ENCODE measurements around the gene TTI1.

DNA sequence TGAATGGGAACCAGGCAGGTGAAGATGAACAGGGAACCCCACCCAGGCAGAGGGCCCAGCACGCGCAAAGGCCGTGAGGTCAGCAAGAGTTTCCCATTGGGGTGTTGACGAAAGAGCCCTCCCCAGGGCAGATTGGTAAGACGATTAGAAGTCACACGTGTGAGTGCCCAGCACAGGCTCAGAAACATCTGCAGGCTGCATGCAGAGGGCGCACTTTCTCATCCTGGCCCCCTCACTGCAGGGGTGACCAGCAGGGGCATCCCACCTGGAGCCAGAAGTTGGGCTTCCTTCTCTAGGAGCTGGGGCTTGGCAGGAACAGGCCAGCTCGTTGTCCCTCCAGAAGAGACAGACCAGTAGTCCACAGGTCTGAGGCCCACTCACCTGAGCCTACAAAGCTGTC lies 91.9 kb downstream of the TTI1 start:
- TF ChIP-seq, protein P1, sequence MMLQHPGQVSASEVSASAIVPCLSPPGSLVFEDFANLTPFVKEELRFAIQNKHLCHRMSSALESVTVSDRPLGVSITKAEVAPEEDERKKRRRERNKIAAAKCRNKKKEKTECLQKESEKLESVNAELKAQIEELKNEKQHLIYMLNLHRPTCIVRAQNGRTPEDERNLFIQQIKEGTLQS (IDR thresholded peaks at IDR 0.05), result no peak
- TF ChIP-seq EZH2 (IDR thresholded peaks at IDR 0.05) (no peak), RAD21 (IDR thresholded peaks at IDR 0.05; ENCODE audit: low read depth) (peak; percentile 31; the same call in 1 of the 2 replicates), POLR2A (IDR thresholded peaks at IDR 0.05; ENCODE audit: borderline replicate concordance, extremely low read depth, insufficient read depth, insufficient read length) (no peak), ELF1 (IDR thresholded peaks at IDR 0.05; ENCODE audit: borderline replicate concordance, low read depth) (no peak), JUND (IDR thresholded peaks at IDR 0.05) (no peak)
- TF ChIP-seq, protein P2, sequence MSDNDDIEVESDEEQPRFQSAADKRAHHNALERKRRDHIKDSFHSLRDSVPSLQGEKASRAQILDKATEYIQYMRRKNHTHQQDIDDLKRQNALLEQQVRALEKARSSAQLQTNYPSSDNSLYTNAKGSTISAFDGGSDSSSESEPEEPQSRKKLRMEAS (IDR thresholded peaks at IDR 0.05), result no peak
- TF ChIP-seq, protein P3, sequence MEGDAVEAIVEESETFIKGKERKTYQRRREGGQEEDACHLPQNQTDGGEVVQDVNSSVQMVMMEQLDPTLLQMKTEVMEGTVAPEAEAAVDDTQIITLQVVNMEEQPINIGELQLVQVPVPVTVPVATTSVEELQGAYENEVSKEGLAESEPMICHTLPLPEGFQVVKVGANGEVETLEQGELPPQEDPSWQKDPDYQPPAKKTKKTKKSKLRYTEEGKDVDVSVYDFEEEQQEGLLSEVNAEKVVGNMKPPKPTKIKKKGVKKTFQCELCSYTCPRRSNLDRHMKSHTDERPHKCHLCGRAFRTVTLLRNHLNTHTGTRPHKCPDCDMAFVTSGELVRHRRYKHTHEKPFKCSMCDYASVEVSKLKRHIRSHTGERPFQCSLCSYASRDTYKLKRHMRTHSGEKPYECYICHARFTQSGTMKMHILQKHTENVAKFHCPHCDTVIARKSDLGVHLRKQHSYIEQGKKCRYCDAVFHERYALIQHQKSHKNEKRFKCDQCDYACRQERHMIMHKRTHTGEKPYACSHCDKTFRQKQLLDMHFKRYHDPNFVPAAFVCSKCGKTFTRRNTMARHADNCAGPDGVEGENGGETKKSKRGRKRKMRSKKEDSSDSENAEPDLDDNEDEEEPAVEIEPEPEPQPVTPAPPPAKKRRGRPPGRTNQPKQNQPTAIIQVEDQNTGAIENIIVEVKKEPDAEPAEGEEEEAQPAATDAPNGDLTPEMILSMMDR (IDR thresholded peaks at IDR 0.05 in 2 of 3, conservative IDR thresholded peaks at IDR 0.05 in 1 of 3; ENCODE audit: borderline replicate concordance in 1 of 3, insufficient read depth in 1 of 3, low read depth in 2 of 3, low read length in 2 of 3), result peak; percentile 65 to 71 (median 66)
